Measurements from ENCODE around the gene PRRT4.

Gene PRRT4

GRCh38 chr7:128396357-128396756 is 34.9 kb upstream of the PRRT4 start:
- Histone ChIP-seq H3K27ac (ENCODE audit: low read depth, low read length) (no peak overlapping the region), H3K9me3 (ENCODE audit: control insufficient read depth in 1 of 2, low read length in 2 of 2) (no peaks in the 10 kb centered on the region), H3K9ac (ENCODE audit: low read depth in 1 of 2, low read length in 2 of 2) (no peak overlapping the region), H3K27me3 (ENCODE audit: control insufficient read depth in 1 of 2, insufficient read depth in 2 of 2, low read length in 2 of 2) (no peaks in the 10 kb centered on the region), H3K4me1 (ENCODE audit: control insufficient read depth in 1 of 2, insufficient read depth in 2 of 2, low read length in 2 of 2) (peaks cover 0 to 5% of the 10 kb centered on the region in 2 donors), H3K4me3 (ENCODE audit: low read depth in 1 of 2, low read length in 2 of 2) (no peak overlapping the region), H3K36me3 (ENCODE audit: control insufficient read depth in 1 of 2, insufficient read depth in 2 of 2, low read length in 2 of 2) (peaks cover 0 to 50% of the 10 kb centered on the region in 2 donors)

GRCh38 chr7:128395748-128396147 is 34.3 kb upstream of the PRRT4 start:
- Histone ChIP-seq H3K27me3 (ENCODE audit: control insufficient read depth in 1 of 2, insufficient read depth in 2 of 2, low read length in 2 of 2) (no peaks in the 10 kb centered on the region), H3K36me3 (ENCODE audit: control insufficient read depth in 1 of 2, insufficient read depth in 2 of 2, low read length in 2 of 2) (peaks cover 0 to 46% of the 10 kb centered on the region in 2 donors), H3K4me1 (ENCODE audit: control insufficient read depth in 1 of 2, insufficient read depth in 2 of 2, low read length in 2 of 2) (peaks cover 0 to 5% of the 10 kb centered on the region in 2 donors), H3K27ac (ENCODE audit: low read depth, low read length) (no peak overlapping the region), H3K9ac (ENCODE audit: low read depth in 1 of 2, low read length in 2 of 2) (no peak overlapping the region), H3K4me3 (ENCODE audit: low read depth in 1 of 2, low read length in 2 of 2) (no peak overlapping the region), H3K9me3 (ENCODE audit: control insufficient read depth in 1 of 2, low read length in 2 of 2) (no peaks in the 10 kb centered on the region)

GRCh38 chr7:128394904-128395496 is 33.5 kb upstream of the PRRT4 start:
- Histone ChIP-seq H3K4me1 (ENCODE audit: control insufficient read depth in 1 of 2, insufficient read depth in 2 of 2, low read length in 2 of 2) (peaks cover 0 to 5% of the 10 kb centered on the region in 2 donors), H3K9me3 (ENCODE audit: control insufficient read depth in 1 of 2, low read length in 2 of 2) (no peaks in the 10 kb centered on the region), H3K4me3 (ENCODE audit: low read depth in 1 of 2, low read length in 2 of 2) (no peak overlapping the region), H3K27ac (ENCODE audit: low read depth, low read length) (no peak overlapping the region), H3K9ac (ENCODE audit: low read depth in 1 of 2, low read length in 2 of 2) (no peak overlapping the region), H3K36me3 (ENCODE audit: control insufficient read depth in 1 of 2, insufficient read depth in 2 of 2, low read length in 2 of 2) (peaks cover 0 to 39% of the 10 kb centered on the region in 2 donors), H3K27me3 (ENCODE audit: control insufficient read depth in 1 of 2, insufficient read depth in 2 of 2, low read length in 2 of 2) (no peaks in the 10 kb centered on the region)

- Histone ChIP-seq H3K9me3 (ENCODE audit: control insufficient read depth in 1 of 2, low read length in 2 of 2) (no peaks in the 10 kb centered on the region), H3K27ac (ENCODE audit: low read depth, low read length) (no peak overlapping the region), H3K9ac (ENCODE audit: low read depth in 1 of 2, low read length in 2 of 2) (no peak overlapping the region), H3K4me1 (ENCODE audit: control insufficient read depth in 1 of 2, insufficient read depth in 2 of 2, low read length in 2 of 2) (peaks cover 0 to 5% of the 10 kb centered on the region in 2 donors), H3K4me3 (ENCODE audit: low read depth in 1 of 2, low read length in 2 of 2) (no peak overlapping the region), H3K27me3 (ENCODE audit: control insufficient read depth in 1 of 2, insufficient read depth in 2 of 2, low read length in 2 of 2) (no peaks in the 10 kb centered on the region), H3K36me3 (ENCODE audit: control insufficient read depth in 1 of 2, insufficient read depth in 2 of 2, low read length in 2 of 2) (peaks cover 0 to 34% of the 10 kb centered on the region in 2 donors)
These were observed 32.2 kb upstream of the PRRT4 start for GRCh38 chr7:128393526-128394330.

GRCh38 chr7:128392446-128393327 is 31.2 kb upstream of the PRRT4 start:
- H3K27ac ChIP-seq (ENCODE audit: low read depth, low read length), result no peak overlapping the region
- peaks cover 0 to 27% of the 10 kb centered on the region in 2 donors for H3K36me3 ChIP-seq (ENCODE audit: control insufficient read depth in 1 of 2, insufficient read depth in 2 of 2, low read length in 2 of 2)

GRCh38 chr7:128391805-128392204 is 30.3 kb upstream of the PRRT4 start:
- H3K36me3 ChIP-seq (ENCODE audit: control insufficient read depth in 1 of 2, insufficient read depth in 2 of 2, low read length in 2 of 2), result peaks cover 0 to 20% of the 10 kb centered on the region in 2 donors
- H3K4me1 ChIP-seq (ENCODE audit: control insufficient read depth in 1 of 2, insufficient read depth in 2 of 2, low read length in 2 of 2), result peaks cover 5 to 8% of the 10 kb centered on the region in 2 donors
- no peak overlapping the region for H3K27ac ChIP-seq (ENCODE audit: low read depth, low read length)
- H3K9ac ChIP-seq (ENCODE audit: low read depth in 1 of 2, low read length in 2 of 2), result no peak overlapping the region
- H3K4me3 ChIP-seq (ENCODE audit: low read depth in 1 of 2, low read length in 2 of 2), result no peak overlapping the region
- peaks cover 0 to 7% of the 10 kb centered on the region in 2 donors for H3K27me3 ChIP-seq (ENCODE audit: control insufficient read depth in 1 of 2, insufficient read depth in 2 of 2, low read length in 2 of 2)
- no peaks in the 10 kb centered on the region for H3K9me3 ChIP-seq (ENCODE audit: control insufficient read depth in 1 of 2, low read length in 2 of 2)

More at GRCh38 chr7:128392446-128393327, 31.2 kb upstream of the PRRT4 start:
- Histone ChIP-seq H3K4me3 (ENCODE audit: low read depth in 1 of 2, low read length in 2 of 2) (no peak overlapping the region), H3K27me3 (ENCODE audit: control insufficient read depth in 1 of 2, insufficient read depth in 2 of 2, low read length in 2 of 2) (peaks cover 0 to 7% of the 10 kb centered on the region in 2 donors), H3K9me3 (ENCODE audit: control insufficient read depth in 1 of 2, low read length in 2 of 2) (no peaks in the 10 kb centered on the region), H3K9ac (ENCODE audit: low read depth in 1 of 2, low read length in 2 of 2) (no peak overlapping the region), H3K4me1 (ENCODE audit: control insufficient read depth in 1 of 2, insufficient read depth in 2 of 2, low read length in 2 of 2) (peaks cover 3 to 5% of the 10 kb centered on the region in 2 donors)

GRCh38 chr7:128390871-128391565 is 29.5 kb upstream of the PRRT4 start:
- no peak overlapping the region for H3K4me3 ChIP-seq (ENCODE audit: low read depth in 1 of 2, low read length in 2 of 2)
- H3K9ac ChIP-seq (ENCODE audit: low read depth in 1 of 2, low read length in 2 of 2), result no peak overlapping the region
- no peak overlapping the region for H3K27ac ChIP-seq (ENCODE audit: low read depth, low read length)
- H3K9me3 ChIP-seq (ENCODE audit: control insufficient read depth in 1 of 2, low read length in 2 of 2), result no peaks in the 10 kb centered on the region
- H3K36me3 ChIP-seq (ENCODE audit: control insufficient read depth in 1 of 2, insufficient read depth in 2 of 2, low read length in 2 of 2), result peaks cover 0 to 14% of the 10 kb centered on the region in 2 donors
- peaks cover 0 to 7% of the 10 kb centered on the region in 2 donors for H3K27me3 ChIP-seq (ENCODE audit: control insufficient read depth in 1 of 2, insufficient read depth in 2 of 2, low read length in 2 of 2)
- peaks cover 5 to 8% of the 10 kb centered on the region in 2 donors for H3K4me1 ChIP-seq (ENCODE audit: control insufficient read depth in 1 of 2, insufficient read depth in 2 of 2, low read length in 2 of 2)

- Histone ChIP-seq H3K9ac (ENCODE audit: low read depth in 1 of 2, low read length in 2 of 2) (no peak overlapping the region), H3K36me3 (ENCODE audit: control insufficient read depth in 1 of 2, insufficient read depth in 2 of 2, low read length in 2 of 2) (peaks cover 0 to 9% of the 10 kb centered on the region in 2 donors), H3K4me1 (ENCODE audit: control insufficient read depth in 1 of 2, insufficient read depth in 2 of 2, low read length in 2 of 2) (peaks cover 5 to 8% of the 10 kb centered on the region in 2 donors), H3K27ac (ENCODE audit: low read depth, low read length) (no peak overlapping the region), H3K4me3 (ENCODE audit: low read depth in 1 of 2, low read length in 2 of 2) (no peak overlapping the region), H3K27me3 (ENCODE audit: control insufficient read depth in 1 of 2, insufficient read depth in 2 of 2, low read length in 2 of 2) (peaks cover 0 to 7% of the 10 kb centered on the region in 2 donors), H3K9me3 (ENCODE audit: control insufficient read depth in 1 of 2, low read length in 2 of 2) (no peaks in the 10 kb centered on the region)
These were observed 28.3 kb upstream of the PRRT4 start for GRCh38 chr7:128389618-128390329.

GRCh38 chr7:128389085-128389617 is 27.7 kb upstream of the PRRT4 start:
- no peak overlapping the region for H3K9ac ChIP-seq (ENCODE audit: low read depth in 1 of 2, low read length in 2 of 2)
- H3K36me3 ChIP-seq (ENCODE audit: control insufficient read depth in 1 of 2, insufficient read depth in 2 of 2, low read length in 2 of 2), result peaks cover 0 to 4% of the 10 kb centered on the region in 2 donors
- no peak overlapping the region for H3K27ac ChIP-seq (ENCODE audit: low read depth, low read length)
- no peak overlapping the region for H3K4me3 ChIP-seq (ENCODE audit: low read depth in 1 of 2, low read length in 2 of 2)
- H3K9me3 ChIP-seq (ENCODE audit: control insufficient read depth in 1 of 2, low read length in 2 of 2), result no peaks in the 10 kb centered on the region
- peaks cover 0 to 7% of the 10 kb centered on the region in 2 donors for H3K27me3 ChIP-seq (ENCODE audit: control insufficient read depth in 1 of 2, insufficient read depth in 2 of 2, low read length in 2 of 2)
- H3K4me1 ChIP-seq (ENCODE audit: control insufficient read depth in 1 of 2, insufficient read depth in 2 of 2, low read length in 2 of 2), result peaks cover 5 to 8% of the 10 kb centered on the region in 2 donors

Data from duodenal mucosa (tissue), 2 donors.